ENCODE data around the gene PIGU. TPM values are rescaled to one million over a fixed set of nuclear protein-coding genes. Genes with fewer than 3 reads are reported as not detected.

Gene PIGU
- total and polyA plus RNA-seq, 2 of the 13 experiments (the other 11 are each of a cell fraction or from before 2014, with no cell fraction given): 45.5 to 231 TPM

DNA sequence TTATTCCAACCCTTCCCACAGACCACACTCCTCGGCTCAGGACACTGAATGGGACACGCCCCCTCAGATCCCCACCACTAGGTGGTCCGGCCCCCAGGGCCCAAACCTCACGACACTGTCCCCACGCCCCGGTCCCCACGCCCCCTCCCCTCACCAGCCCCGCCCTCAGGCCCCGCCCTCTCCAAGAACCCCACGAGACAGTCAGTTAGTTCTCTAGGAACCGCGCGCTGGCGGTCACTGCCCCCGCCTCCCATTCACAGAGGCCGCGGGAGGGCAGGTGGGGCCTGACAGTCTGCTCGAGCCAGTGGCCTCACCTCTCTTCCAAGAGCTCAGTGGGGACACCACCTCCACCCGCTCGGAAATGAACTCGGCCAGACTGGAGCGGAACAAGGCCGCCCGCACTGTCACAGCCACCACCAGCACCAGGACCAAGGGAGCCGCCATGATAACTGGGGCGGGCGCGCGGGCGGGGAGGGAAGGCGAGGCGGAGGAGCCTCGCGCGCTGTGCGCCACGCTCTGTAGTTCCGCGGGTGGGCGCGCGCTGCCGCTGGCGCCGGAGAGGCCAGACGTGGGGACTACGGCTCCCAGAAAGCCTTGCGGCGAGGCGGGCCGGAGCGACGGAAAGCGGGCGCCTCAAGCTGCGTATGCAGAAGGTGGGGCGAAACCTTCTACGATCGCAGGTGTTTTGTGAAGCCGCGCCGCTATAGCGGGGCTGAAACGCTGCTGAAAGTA lies at the start of gene PIGU (continued):
- no peak for TF ChIP-seq ZBTB4 (CRISPR knock-in tag; IDR thresholded peaks at IDR 0.05; ENCODE audit: borderline replicate concordance)
- TF ChIP-seq PTBP1 (IDR thresholded peaks at IDR 0.05; ENCODE audit: low read depth, low read length, poor library complexity, severe bottlenecking): peak; percentile 55
- 0 out of 2 replicates have a peak, but pooled peaks have one; percentile 24 for TF ChIP-seq ZSCAN20 (CRISPR knock-in tag; IDR thresholded peaks at IDR 0.05; ENCODE audit: borderline replicate concordance)
- peak; percentile 93 for TF ChIP-seq HOXA5 (CRISPR knock-in tag; IDR thresholded peaks at IDR 0.05)
- peak; percentile 52; the same call in 1 of the 2 replicates for TF ChIP-seq FOXP4 (CRISPR knock-in tag; IDR thresholded peaks at IDR 0.05)
- TF ChIP-seq RAD51 (IDR thresholded peaks at IDR 0.05; ENCODE audit: borderline replicate concordance): no peak
- TF ChIP-seq, protein P1, sequence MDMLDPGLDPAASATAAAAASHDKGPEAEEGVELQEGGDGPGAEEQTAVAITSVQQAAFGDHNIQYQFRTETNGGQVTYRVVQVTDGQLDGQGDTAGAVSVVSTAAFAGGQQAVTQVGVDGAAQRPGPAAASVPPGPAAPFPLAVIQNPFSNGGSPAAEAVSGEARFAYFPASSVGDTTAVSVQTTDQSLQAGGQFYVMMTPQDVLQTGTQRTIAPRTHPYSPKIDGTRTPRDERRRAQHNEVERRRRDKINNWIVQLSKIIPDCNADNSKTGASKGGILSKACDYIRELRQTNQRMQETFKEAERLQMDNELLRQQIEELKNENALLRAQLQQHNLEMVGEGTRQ (IDR thresholded peaks at IDR 0.05; ENCODE audit: low read depth, low read length): no peak
- TF ChIP-seq, protein P1 (CRISPR knock-in tag; IDR thresholded peaks at IDR 0.05; ENCODE audit: borderline replicate concordance): peak; percentile 62; the same call in 1 of the 2 replicates
- no peak for TF ChIP-seq TAF15 (IDR thresholded peaks at IDR 0.05; ENCODE audit: low read depth, low read length, poor library complexity, severe bottlenecking)
- TF ChIP-seq GLI4 (CRISPR knock-in tag; IDR thresholded peaks at IDR 0.05; ENCODE audit: borderline replicate concordance): no peak
- no peak for TF ChIP-seq CSRNP2 (CRISPR knock-in tag; conservative IDR thresholded peaks at IDR 0.05; ENCODE audit: low read depth)
- TF ChIP-seq NFE2L1 (CRISPR knock-in tag; IDR thresholded peaks at IDR 0.05; ENCODE audit: borderline replicate concordance): no peak
- TF ChIP-seq ZBTB10 (CRISPR knock-in tag; IDR thresholded peaks at IDR 0.05; ENCODE audit: borderline replicate concordance): no peak
